Prostate gland (tissue), 2 donors: ENCODE data around the gene IL16. TPM values are rescaled to one million over a fixed set of nuclear protein-coding genes. Genes with fewer than 3 reads are reported as not detected.

Experiments used
- DNase-seq: peaks from one replicate; pipeline ENCODE4 v3.0.0-alpha.2; 2019; ENCODE audit warnings: low spot score
- H3K27ac ChIP-seq, 2 donors: fragments of 200-600 bp; sonication (generic); 2 replicates each; pipeline ENCODE4 v1.5.1; 2017 to 2019
- H3K27me3 ChIP-seq: fragments of 200-600 bp; sonication (generic); replicated peaks from 2 replicates; pipeline ENCODE4 v1.5.1; 2019; ENCODE audit not compliant: insufficient read depth
- H3K36me3 ChIP-seq, 2 donors: fragments of 200-600 bp; sonication (generic); 1 replicate in 1 of 2; 2 replicates in 1 of 2; pipeline versions ENCODE4 v1.5.1 to v1.8.1; 2017 to 2019
- H3K4me1 ChIP-seq: fragments of 200-600 bp; sonication (generic); replicated peaks from 2 replicates; pipeline ENCODE4 v1.5.1; 2019
- H3K4me3 ChIP-seq, 2 donors: fragments of 200-600 bp; sonication (generic); 2 replicates each; pipeline ENCODE4 v1.5.1; 2017 to 2019
- H3K9me3 ChIP-seq: fragments of 200-600 bp; sonication (generic); 2 replicates; pipeline ENCODE4 v1.5.1; 2017
- POLR2A ChIP-seq: fragments of 450-650 bp; IDR thresholded peaks from one replicate; pipeline ENCODE4 v1.6.1; 2016; ENCODE audit warnings: antibody characterized with exemption, mild to moderate bottlenecking
- POLR2AphosphoS5 ChIP-seq: sonication (generic); formaldehyde crosslinking; IDR thresholded peaks from one replicate; pipeline ENCODE4 v1.6.1; 2017; ENCODE audit warnings: antibody characterized with exemption
- WGBS: methylation state at CpG from one replicate; pipeline ENCODE4 v1.1.5; 2018; 5-methylcytosine and 5-hydroxymethylcytosine counted together
- intact Hi-C: fragments of 100-400 bp; cut with DNase I; formaldehyde crosslinking; loops from one replicate; pipeline ENCODE4 v1.14.2; 2022
- total RNA-seq, 2 donors: library from RNA; depleted of rRNA; stranded (reverse); fragments of >200 nt; gene quantifications; one replicate each; pipeline ENCODE4 v1.1.0, GENCODE V29; 2016
- TF ChIP-seq, protein P1 (sequence below), 4 experiments: fragments of 200-600 bp in 2 of 4; fragments of 450-650 bp in 2 of 4; sonication (generic) in 2 of 4; IDR thresholded peaks; 1 replicate in 3 of 4; 2 replicates in 1 of 4; pipeline ENCODE4 v1.5.1; 2016 to 2019; ENCODE audit warnings: antibody characterized with exemption in 4 of 4, mild to moderate bottlenecking in 2 of 4, moderate library complexity in 2 of 4

The IL16 gene
- total RNA-seq, 2 donors from 2014 or later = 2.7 to 9.9 TPM

DNA sequence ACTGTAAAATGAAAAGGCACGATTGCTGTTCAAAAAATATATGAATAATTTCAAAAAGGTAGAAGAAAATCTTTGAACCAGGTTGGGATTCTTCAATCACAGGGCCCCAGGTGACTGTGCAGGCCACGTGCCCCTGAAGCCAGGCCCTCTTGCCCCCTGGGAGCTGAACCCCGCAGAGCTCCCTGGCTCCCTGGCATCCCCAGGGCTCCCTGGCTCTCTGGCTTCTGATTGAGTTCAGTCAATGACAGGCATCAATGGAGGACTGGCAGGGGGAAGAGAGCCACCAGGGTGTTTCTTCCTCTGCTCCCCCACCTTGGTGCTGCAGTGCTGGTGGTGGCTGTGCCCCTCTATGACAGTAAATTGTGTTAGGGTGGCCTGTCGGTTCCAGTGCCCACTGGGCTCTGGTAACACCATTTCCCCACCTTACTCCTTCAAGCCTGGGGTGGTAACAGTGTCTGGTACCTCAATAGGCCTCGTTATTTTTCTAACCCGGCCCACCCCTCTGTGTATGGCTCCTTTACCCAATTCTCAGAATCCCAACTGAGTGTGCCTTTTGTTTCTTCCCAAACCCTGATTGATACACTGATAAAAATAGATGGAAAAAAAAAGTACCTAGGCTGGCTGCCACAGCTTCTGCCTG is 64.6 kb downstream of the IL16 start:
- no peaks in the 10 kb centered on the region for H3K9me3 ChIP-seq
- TF ChIP-seq POLR2A (no peak), POLR2AphosphoS5 (no peak)
- TF ChIP-seq, protein P1, sequence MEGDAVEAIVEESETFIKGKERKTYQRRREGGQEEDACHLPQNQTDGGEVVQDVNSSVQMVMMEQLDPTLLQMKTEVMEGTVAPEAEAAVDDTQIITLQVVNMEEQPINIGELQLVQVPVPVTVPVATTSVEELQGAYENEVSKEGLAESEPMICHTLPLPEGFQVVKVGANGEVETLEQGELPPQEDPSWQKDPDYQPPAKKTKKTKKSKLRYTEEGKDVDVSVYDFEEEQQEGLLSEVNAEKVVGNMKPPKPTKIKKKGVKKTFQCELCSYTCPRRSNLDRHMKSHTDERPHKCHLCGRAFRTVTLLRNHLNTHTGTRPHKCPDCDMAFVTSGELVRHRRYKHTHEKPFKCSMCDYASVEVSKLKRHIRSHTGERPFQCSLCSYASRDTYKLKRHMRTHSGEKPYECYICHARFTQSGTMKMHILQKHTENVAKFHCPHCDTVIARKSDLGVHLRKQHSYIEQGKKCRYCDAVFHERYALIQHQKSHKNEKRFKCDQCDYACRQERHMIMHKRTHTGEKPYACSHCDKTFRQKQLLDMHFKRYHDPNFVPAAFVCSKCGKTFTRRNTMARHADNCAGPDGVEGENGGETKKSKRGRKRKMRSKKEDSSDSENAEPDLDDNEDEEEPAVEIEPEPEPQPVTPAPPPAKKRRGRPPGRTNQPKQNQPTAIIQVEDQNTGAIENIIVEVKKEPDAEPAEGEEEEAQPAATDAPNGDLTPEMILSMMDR (IDR thresholded peaks at IDR 0.05) = no peak
- H3K27me3 ChIP-seq = peaks cover 4% of the 10 kb centered on the region
- H3K4me1 ChIP-seq = no peaks in the 10 kb centered on the region
- WGBS = 76% methylated on average over 6 of the region's 6 CpGs
- no peak overlapping the region for H3K4me3 ChIP-seq
- intact Hi-C loops = no loop called here
- no peak overlapping the region for H3K27ac ChIP-seq
- no peak for DNase-seq
- H3K36me3 ChIP-seq = no peaks in the 10 kb centered on the region

DNA sequence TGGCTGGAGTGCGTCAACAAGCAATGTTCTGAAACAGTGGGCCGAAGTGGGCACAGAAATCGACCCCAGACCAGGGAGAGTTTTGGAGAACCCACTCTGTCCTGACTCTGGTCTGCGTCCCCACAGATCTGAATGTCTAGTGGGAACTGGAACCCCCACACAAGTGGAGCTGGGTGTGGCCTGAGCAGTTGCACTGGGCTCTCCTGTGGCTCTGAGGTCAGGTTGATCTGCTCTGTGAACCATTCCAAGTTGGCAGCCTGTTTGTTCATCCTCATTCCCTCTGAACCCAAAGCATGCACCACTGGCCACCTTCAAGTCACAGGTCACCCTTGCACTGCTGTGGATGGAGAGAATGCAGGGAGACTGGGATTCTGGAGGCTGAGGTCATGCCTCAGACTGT is 66.8 kb downstream of the IL16 start:
- H3K27ac ChIP-seq = no peak overlapping the region
- TF ChIP-seq POLR2A (no peak), POLR2AphosphoS5 (no peak)
- TF ChIP-seq, protein P1 (IDR thresholded peaks at IDR 0.05) = no peak
- intact Hi-C loops = no loop called here
- 94% methylated on average over 3 of the region's 4 CpGs for WGBS
- no peaks in the 10 kb centered on the region for H3K9me3 ChIP-seq
- no peaks in the 10 kb centered on the region for H3K4me1 ChIP-seq
- DNase-seq = no peak
- no peaks in the 10 kb centered on the region for H3K36me3 ChIP-seq
- no peak overlapping the region for H3K4me3 ChIP-seq
- H3K27me3 ChIP-seq = peaks cover 4% of the 10 kb centered on the region

DNA sequence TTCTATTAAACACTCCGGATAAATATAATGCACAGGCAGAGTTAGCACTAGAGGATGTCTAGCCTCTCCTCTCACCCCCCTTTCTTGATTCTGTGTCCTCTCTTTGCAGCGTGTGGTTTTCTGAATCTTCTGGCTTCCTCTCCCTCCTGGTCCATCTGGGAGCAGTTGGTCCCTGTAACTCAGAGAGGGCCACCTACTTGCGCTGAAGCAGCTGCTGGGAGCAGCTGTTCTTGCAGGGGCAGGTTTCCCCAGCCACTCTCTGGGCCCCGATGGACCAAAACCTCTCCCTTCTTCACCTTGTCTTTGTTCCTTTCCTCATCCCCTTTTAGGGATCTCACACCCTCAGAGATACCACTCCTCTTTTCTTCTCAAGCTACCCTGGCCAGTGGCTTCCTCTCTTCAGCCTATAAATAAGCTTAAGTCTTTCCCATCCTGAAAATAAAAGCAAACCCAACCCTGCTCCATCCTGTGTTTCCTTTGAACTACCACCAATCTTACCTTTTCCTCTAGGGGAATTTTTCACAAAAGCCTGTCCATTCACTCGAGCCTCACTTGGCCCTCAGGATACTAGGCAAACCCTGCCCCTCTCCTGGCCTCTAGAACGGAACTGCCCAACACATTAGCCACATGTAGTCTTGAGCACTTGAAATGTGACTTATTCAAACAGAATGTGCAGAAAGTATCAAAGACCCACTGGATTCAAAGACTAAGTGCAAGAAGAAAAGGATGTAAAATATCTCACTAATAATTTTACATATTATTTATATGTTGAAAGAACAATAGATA is 67.6 kb downstream of the IL16 start:
- H3K4me3 ChIP-seq = no peak overlapping the region
- H3K36me3 ChIP-seq = no peaks in the 10 kb centered on the region
- 86% methylated on average over 6 of the region's 6 CpGs for WGBS
- TF ChIP-seq POLR2AphosphoS5 = no peak
- TF ChIP-seq, protein P1 (IDR thresholded peaks at IDR 0.05) = no peak
- no peak for TF ChIP-seq POLR2A
- H3K9me3 ChIP-seq = no peaks in the 10 kb centered on the region
- H3K27ac ChIP-seq = no peak overlapping the region
- no peak for DNase-seq
- intact Hi-C loops = loop anchor here (2.0 kb wide), 1 partner anchor 157 kb away; no protein-coding TSS in a partner anchor
- H3K27me3 ChIP-seq = peaks cover 4% of the 10 kb centered on the region
- H3K4me1 ChIP-seq = no peaks in the 10 kb centered on the region

DNA sequence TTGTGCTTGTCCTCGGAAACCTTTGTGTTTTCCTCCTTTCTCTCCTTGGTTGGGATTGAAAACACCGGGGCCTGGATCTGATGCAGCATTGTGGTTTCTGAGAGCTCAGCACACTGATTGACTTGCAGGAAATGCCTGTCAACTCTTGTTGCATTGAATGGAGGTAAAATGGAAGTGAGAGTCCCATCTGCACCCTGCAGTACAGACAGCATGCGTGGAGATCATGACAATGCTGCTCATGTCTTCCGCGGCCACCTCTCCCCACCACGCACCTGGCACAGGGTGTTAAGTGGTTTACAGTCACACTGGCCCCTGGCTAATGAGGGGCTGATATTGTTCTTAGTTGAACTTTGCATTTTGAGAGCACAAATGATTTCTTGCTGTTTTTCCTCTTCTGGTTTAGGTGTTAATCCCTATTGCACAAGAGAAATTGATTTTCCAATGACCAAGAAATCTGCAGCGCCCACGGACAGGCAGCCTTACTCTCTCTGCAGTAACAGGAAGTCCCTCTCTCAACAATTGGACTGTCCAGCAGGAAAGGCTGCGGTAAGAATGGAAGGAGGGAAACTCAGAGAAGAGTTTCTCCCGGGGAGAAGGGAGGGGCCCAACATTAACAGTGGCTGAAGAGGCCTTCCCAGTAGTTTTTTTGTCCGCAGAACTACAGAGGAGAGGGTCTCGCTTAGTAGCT is 68.7 kb downstream of the IL16 start:
- no peak for DNase-seq
- Histone ChIP-seq H3K27me3 (peaks cover 4% of the 10 kb centered on the region), H3K27ac (no peak overlapping the region), H3K4me1 (no peaks in the 10 kb centered on the region), H3K9me3 (no peaks in the 10 kb centered on the region), H3K36me3 (no peaks in the 10 kb centered on the region), H3K4me3 (no peak overlapping the region)
- 62% methylated on average over 12 of the region's 12 CpGs for WGBS
- TF ChIP-seq POLR2A (no peak), POLR2AphosphoS5 (no peak)
- TF ChIP-seq, protein P1 (IDR thresholded peaks at IDR 0.05) = no peak
- intact Hi-C loops = loop anchor here (2.0 to 5.0 kb wide), 2 partner anchors 159 to 288 kb away; no protein-coding TSS in a partner anchor
